D721Med (cell line): ENCODE results near the gene RPS6KA6.

Experiments used
- DNase-seq: peaks from one replicate; pipeline ENCODE4 v3.0.0; 2011; ENCODE audit warnings: low spot score; ENCODE audit not compliant: insufficient read length
- FAIRE-seq: peaks from 2 replicates; lab custom pipeline; 2011; peaks lifted over from hg19 to GRCh38; lab: Jason Lieb, UNC
- TF ChIP-seq, protein P1 (sequence below): IDR thresholded peaks from 2 replicates; pipeline ENCODE4 v1.5.1; 2012; ENCODE audit warnings: mild to moderate bottlenecking, control low read depth; ENCODE audit not compliant: insufficient read depth; ENCODE audit errors: missing control alignments

The RPS6KA6 gene

DNA sequence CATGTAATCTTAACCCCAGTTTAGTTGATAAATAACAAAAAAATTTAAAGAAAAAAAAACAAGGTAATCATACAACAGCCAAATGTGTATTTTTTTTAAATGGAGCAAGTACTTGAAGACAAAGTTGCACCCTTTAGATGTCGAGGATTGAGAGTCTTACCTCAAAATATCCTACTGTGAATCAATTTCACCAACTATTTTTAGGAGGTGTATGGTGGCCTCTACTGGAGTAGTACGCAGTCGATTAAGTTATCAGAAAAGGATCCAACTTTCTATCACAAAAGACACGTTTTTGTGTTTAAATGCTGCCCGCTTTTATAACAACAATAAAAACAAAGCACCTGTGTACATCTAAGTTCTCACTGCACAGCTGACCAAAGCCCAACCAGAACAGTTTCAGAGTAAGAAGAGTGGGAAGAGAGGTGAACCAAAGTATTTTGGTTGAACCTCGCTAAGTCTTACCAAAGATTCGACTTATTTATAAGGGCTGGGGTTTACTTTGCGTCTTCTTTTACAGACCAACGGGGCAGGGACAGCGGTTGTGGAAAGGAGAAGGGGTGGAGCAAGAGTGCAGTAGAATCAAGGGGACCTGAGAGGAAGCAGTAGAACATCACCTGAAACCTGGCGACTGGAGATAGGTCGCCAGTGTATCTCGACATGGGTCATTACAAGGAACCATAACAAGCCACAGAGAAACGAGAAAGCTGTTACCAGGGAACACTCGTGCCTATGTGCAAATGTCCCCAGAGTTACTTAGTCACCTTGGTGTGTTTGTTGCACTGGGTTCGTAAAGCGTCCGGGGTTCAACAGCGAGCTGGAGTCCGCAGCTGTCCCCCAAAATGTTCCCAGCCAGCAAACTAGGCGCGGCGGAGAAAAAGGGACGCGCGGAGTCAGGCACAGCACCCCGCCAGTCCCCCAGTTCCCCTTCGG, 1.1 kb downstream of the RPS6KA6 start:
- TF ChIP-seq, protein P1, sequence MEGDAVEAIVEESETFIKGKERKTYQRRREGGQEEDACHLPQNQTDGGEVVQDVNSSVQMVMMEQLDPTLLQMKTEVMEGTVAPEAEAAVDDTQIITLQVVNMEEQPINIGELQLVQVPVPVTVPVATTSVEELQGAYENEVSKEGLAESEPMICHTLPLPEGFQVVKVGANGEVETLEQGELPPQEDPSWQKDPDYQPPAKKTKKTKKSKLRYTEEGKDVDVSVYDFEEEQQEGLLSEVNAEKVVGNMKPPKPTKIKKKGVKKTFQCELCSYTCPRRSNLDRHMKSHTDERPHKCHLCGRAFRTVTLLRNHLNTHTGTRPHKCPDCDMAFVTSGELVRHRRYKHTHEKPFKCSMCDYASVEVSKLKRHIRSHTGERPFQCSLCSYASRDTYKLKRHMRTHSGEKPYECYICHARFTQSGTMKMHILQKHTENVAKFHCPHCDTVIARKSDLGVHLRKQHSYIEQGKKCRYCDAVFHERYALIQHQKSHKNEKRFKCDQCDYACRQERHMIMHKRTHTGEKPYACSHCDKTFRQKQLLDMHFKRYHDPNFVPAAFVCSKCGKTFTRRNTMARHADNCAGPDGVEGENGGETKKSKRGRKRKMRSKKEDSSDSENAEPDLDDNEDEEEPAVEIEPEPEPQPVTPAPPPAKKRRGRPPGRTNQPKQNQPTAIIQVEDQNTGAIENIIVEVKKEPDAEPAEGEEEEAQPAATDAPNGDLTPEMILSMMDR, result no peak
- FAIRE-seq, result no peak
- DNase-seq, result no peak

DNA sequence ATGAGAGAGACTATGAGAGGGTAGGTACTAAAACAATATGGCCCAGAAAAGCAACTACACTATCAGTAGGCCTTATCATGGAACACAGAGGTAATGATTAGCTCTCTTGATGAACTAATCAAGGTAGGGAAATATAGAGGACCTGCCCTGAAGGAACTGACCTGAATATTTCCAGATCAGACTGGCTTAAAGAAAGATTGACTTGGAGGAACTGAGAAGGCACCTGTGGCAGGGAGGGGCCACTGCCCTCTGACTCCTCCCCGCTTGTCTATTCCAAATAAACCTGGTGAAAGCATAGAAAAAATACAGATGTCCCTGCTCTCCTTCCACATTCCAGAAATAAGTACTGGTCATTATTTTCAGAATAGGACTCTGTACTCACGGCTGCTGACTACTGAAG, 5.5 kb downstream of the RPS6KA6 start:
- DNase-seq (no peak), FAIRE-seq (no peak)
- TF ChIP-seq, protein P1, result no peak

DNA sequence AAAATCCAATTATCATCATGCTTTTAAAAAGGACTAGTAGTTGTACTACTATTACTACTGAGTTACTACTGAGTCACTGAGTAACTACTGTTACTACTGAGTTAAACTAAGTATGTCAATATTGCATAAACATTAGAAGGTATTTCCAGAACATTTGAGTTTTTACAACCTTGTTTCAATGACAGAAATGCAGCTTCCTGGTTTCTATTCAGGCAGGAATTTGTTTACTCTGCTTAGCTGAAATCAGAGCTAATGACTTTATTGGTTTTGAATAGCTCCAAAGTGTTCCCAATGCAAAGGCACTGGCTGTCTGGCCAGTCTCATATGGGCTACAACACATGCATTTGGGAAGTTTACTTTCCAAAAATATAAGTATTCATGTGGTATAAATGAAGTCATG, 12.0 kb downstream of the RPS6KA6 start:
- TF ChIP-seq, protein P1, result no peak
- no peak for DNase-seq
- no peak for FAIRE-seq

DNA sequence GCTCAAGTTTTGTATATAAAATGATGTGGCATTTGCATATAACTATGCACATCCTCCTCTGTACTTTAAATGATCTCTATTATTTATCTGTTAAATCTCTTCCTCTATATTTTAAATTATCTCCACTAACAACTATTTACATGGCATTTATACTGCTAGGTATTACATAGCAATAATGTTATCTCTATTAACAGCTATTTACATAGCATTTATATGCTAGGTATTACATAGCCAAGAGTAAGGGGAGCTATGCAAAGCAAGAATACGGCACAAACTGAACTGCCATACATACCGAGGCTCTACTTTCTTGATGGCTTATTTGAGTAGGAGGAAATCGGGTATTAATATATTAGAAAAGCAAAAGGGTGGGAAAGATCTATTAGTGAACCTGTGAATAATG, 12.7 kb downstream of the RPS6KA6 start:
- FAIRE-seq (no peak), DNase-seq (no peak)
- TF ChIP-seq, protein P1, result no peak

DNA sequence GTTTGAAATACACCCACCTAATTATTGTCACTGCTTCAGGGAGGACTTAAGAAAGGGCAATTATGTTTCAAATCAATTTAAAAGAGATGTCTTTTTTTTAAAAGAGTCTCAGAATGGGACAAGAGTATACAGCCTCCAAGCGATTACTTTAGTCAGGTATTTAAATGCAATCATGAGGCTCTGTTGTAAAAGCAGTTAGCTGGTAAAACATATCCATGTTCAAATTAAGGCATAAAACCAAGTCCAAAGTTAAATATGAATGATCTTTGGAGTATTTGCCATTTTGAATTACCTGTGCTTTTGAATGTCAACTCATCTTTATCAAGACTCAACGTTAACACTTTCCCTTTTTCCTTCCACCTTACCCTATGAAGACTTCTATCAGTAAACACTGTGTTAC, 13.7 kb downstream of the RPS6KA6 start:
- FAIRE-seq (no peak), DNase-seq (no peak)
- TF ChIP-seq, protein P1, result no peak

DNA sequence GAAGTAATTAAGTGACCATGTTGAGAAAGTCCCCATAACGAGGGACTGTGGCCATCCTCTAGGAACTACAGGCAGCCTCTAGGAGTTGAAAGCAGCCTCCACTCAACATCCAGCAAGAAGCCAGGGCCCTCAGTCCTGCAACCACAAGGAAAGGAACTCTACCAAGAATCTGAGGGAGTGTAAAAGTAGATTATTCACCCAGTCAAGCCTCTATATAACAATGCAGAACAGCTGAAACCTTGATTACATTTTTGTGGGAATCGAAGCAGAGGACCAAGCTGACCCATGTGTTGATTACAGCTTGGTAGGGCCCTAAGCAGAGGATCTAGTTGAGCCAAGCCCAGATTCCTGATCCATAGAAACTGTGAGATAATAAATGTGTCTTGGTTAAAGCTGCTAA, 17.1 kb downstream of the RPS6KA6 start:
- TF ChIP-seq, protein P1, result no peak
- DNase-seq (no peak), FAIRE-seq (peak; percentile 68)

DNA sequence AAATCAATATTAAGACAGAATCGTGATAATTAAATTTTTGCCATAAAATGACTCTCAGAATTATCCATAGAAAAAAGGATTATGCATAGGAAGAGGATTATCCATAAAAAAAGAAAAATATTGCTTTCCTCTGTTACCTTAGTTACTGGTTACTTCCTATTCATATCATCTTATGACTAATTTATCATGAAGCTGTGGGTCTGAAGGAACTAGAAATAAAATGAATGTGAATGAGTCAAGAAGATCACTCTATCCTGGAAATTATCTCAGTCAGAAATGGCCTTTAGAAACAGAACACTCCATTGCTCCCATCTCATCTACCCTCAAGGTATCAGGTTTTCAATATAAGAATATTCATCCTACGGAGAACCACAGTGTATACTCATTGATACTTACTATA, 19.4 kb downstream of the RPS6KA6 start:
- TF ChIP-seq, protein P1, result no peak
- DNase-seq (no peak), FAIRE-seq (no peak)
